ENCODE measurements around the gene SNRNP25. TPM values are rescaled to one million over a fixed set of nuclear protein-coding genes. Genes with fewer than 3 reads are reported as not detected.

SNRNP25 gene
- polyA plus RNA-seq, 1 experiment: 38.8 TPM

GRCh38 chr16:60929-61878, 7.6 kb downstream of the SNRNP25 start:
- ChIA-PET CTCF (no interaction called here), POLR2A (interaction anchor here (0.5 to 1.3 kb wide), 2 partner anchors 11 to 13 kb away, joined by 4 to 5 read pairs; partner anchors contain the start of gene RHBDF1)
- no peak for TF ChIP-seq CTCF (IDR thresholded peaks at IDR 0.05; ENCODE audit: low read depth, low read length)
- no peak overlapping the region for H3K27ac ChIP-seq (ENCODE audit: low read depth, low read length)
- H3K4me3 ChIP-seq (ENCODE audit: low read depth, low read length): no peak overlapping the region
- no peaks in the 10 kb centered on the region; the same call in 1 of the 2 replicates for H3K9me3 ChIP-seq (ENCODE audit: control insufficient read depth, insufficient read depth, low read length)
- no peaks in the 10 kb centered on the region for H3K27me3 ChIP-seq (ENCODE audit: control insufficient read depth, insufficient read depth, low read length)
- DNase-seq (ENCODE audit: low read depth, low spot score): no peak

- no peak for DNase-seq (ENCODE audit: low read depth, low spot score)
- ChIA-PET POLR2A (interaction anchor here (0.5 kb wide), 1 partner anchor 13 kb away, joined by 5 read pairs; no protein-coding TSS in a partner anchor), CTCF (interaction anchor here (12.2 kb wide), 1 partner anchor 34 kb away, joined by 242 read pairs; no protein-coding TSS in a partner anchor)
- Histone ChIP-seq H3K9me3 (ENCODE audit: control insufficient read depth, insufficient read depth, low read length) (no peaks in the 10 kb centered on the region; the same call in 1 of the 2 replicates), H3K27ac (ENCODE audit: low read depth, low read length) (no peak overlapping the region), H3K27me3 (ENCODE audit: control insufficient read depth, insufficient read depth, low read length) (no peaks in the 10 kb centered on the region), H3K4me3 (ENCODE audit: low read depth, low read length) (no peak overlapping the region)
- TF ChIP-seq CTCF (IDR thresholded peaks at IDR 0.05; ENCODE audit: low read depth, low read length): no peak
These were observed 8.3 kb downstream of the SNRNP25 start for GRCh38 chr16:61879-62281.

- CTCF ChIA-PET: interaction anchor here (0.6 to 12.2 kb wide), 3 partner anchors 34 to 300 kb away, joined by 3 to 242 read pairs (median 4); no protein-coding TSS in a partner anchor
- POLR2A ChIA-PET: no interaction called here
- Histone ChIP-seq H3K4me3 (ENCODE audit: low read depth, low read length) (no peak overlapping the region), H3K27me3 (ENCODE audit: control insufficient read depth, insufficient read depth, low read length) (no peaks in the 10 kb centered on the region), H3K27ac (ENCODE audit: low read depth, low read length) (no peak overlapping the region), H3K9me3 (ENCODE audit: control insufficient read depth, insufficient read depth, low read length) (no peaks in the 10 kb centered on the region; the same call in 1 of the 2 replicates)
- no peak for TF ChIP-seq CTCF (IDR thresholded peaks at IDR 0.05; ENCODE audit: low read depth, low read length)
- no peak for DNase-seq (ENCODE audit: low read depth, low spot score)
These were observed 8.8 kb downstream of the SNRNP25 start for GRCh38 chr16:62283-62967.

GRCh38 chr16:62968-63391, 9.4 kb downstream of the SNRNP25 start:
- no peaks in the 10 kb centered on the region; the same call in 1 of the 2 replicates for H3K9me3 ChIP-seq (ENCODE audit: control insufficient read depth, insufficient read depth, low read length)
- ChIA-PET POLR2A (interaction anchor here (0.6 to 1.0 kb wide), 2 partner anchors 31 to 35 kb away, joined by 3 read pairs; no protein-coding TSS in a partner anchor), CTCF (interaction anchor here (0.6 to 12.2 kb wide), 3 partner anchors 33 to 300 kb away, joined by 3 to 242 read pairs (median 4); no protein-coding TSS in a partner anchor)
- no peak for TF ChIP-seq CTCF (IDR thresholded peaks at IDR 0.05; ENCODE audit: low read depth, low read length)
- no peak for DNase-seq (ENCODE audit: low read depth, low spot score)
- H3K27ac ChIP-seq (ENCODE audit: low read depth, low read length): no peak overlapping the region
- H3K27me3 ChIP-seq (ENCODE audit: control insufficient read depth, insufficient read depth, low read length): no peaks in the 10 kb centered on the region
- no peak overlapping the region for H3K4me3 ChIP-seq (ENCODE audit: low read depth, low read length)

All from AG04450 (cell line).